ENCODE results near the gene E4F1. TPM values are rescaled to one million over a fixed set of nuclear protein-coding genes. Genes with fewer than 3 reads are reported as not detected.

The E4F1 gene
- total and polyA plus RNA-seq, 2 of the 13 experiments (the other 11 are each of a cell fraction or from before 2014, with no cell fraction given): 13.8 to 19.5 TPM

DNA sequence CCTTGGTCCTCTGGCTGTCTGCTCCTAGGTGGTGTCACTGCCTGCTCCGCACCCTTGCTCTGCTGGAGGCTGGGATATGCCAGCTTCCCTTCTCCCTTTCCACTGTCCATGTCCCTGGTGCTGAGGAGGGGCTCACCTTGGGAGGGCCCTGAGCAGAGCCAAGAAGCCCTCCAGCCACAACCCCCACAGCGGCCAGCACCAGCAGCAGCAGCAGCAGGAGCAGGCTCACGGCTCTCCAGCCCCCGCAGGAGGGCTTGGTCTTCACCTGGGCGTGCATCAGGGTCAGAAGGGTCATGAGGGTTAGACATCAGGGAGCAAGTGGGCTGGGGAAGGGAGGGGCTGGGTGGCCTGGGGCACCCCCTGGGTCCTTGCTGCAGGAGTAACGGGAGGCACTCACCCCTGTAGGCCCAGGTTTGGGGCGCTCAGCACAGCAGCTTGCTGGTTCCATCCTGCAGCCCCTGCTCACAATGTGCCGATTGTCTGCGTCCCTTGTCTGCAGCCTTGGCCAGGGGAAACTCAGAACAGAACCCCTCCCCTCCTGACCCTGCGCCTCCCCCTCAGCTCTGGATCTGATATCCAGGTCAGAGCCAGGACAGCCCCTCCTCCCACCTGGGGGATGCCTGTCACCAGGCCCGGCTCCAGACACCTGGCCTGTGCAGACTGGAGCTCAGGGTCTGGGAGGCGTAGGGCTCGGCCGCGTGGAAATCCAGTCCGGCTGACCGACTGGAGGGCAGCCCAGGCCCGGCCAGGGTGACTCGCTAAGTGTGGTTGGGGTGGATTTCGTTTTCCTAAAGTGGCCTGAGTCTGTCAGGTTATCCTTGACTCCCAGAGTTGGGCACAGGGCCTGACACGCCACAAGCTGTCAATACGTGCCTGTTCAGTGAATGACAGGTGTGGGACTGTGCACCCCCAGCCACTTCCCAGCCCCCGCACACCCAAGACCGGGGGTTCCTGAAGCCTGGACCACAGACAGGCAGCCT, 12.7 kb upstream of the E4F1 start, which contains the start of gene BRICD5 (continued):
- TF ChIP-seq, protein P1, sequence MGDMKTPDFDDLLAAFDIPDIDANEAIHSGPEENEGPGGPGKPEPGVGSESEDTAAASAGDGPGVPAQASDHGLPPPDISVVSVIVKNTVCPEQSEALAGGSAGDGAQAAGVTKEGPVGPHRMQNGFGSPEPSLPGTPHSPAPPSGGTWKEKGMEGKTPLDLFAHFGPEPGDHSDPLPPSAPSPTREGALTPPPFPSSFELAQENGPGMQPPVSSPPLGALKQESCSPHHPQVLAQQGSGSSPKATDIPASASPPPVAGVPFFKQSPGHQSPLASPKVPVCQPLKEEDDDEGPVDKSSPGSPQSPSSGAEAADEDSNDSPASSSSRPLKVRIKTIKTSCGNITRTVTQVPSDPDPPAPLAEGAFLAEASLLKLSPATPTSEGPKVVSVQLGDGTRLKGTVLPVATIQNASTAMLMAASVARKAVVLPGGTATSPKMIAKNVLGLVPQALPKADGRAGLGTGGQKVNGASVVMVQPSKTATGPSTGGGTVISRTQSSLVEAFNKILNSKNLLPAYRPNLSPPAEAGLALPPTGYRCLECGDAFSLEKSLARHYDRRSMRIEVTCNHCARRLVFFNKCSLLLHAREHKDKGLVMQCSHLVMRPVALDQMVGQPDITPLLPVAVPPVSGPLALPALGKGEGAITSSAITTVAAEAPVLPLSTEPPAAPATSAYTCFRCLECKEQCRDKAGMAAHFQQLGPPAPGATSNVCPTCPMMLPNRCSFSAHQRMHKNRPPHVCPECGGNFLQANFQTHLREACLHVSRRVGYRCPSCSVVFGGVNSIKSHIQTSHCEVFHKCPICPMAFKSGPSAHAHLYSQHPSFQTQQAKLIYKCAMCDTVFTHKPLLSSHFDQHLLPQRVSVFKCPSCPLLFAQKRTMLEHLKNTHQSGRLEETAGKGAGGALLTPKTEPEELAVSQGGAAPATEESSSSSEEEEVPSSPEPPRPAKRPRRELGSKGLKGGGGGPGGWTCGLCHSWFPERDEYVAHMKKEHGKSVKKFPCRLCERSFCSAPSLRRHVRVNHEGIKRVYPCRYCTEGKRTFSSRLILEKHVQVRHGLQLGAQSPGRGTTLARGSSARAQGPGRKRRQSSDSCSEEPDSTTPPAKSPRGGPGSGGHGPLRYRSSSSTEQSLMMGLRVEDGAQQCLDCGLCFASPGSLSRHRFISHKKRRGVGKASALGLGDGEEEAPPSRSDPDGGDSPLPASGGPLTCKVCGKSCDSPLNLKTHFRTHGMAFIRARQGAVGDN (CRISPR knock-in tag; IDR thresholded peaks at IDR 0.05): peak; percentile 60
- TF ChIP-seq MIER2 (CRISPR knock-in tag; IDR thresholded peaks at IDR 0.05) (no peak), PAF1 (CRISPR knock-in tag; IDR thresholded peaks at IDR 0.05) (no peak), ZC3H4 (CRISPR knock-in tag; IDR thresholded peaks at IDR 0.05; ENCODE audit: borderline replicate concordance) (no peak), NR3C1 (CRISPR knock-in tag; IDR thresholded peaks at IDR 0.05) (no peak), ZNF557 (CRISPR knock-in tag; IDR thresholded peaks at IDR 0.05) (no peak), KDM3A (CRISPR knock-in tag; IDR thresholded peaks at IDR 0.05; ENCODE audit: low read depth) (no peak), HNRNPH1 (optimal IDR thresholded peaks at IDR 0.05; ENCODE audit: low read depth, low read length) (no peak), SRY (CRISPR knock-in tag; IDR thresholded peaks at IDR 0.05) (0 out of 2 replicates have a peak, but pooled peaks have one; percentile 41), SPEN (CRISPR knock-in tag; IDR thresholded peaks at IDR 0.05; ENCODE audit: low read depth) (no peak), ZNF512B (CRISPR knock-in tag; IDR thresholded peaks at IDR 0.05; ENCODE audit: borderline replicate concordance) (no peak), NFYC (CRISPR knock-in tag; IDR thresholded peaks at IDR 0.05) (no peak), MAFK (conservative IDR thresholded peaks at IDR 0.05 in 1 of 2, IDR thresholded peaks at IDR 0.05 in 1 of 2; ENCODE audit: low read length in 2 of 2) (no peak), CREB1 (IDR thresholded peaks at IDR 0.05) (no peak), CREB1 (CRISPR knock-in tag; IDR thresholded peaks at IDR 0.05) (no peak), PPARG (CRISPR knock-in tag; conservative IDR thresholded peaks at IDR 0.05) (no peak)
- TF ChIP-seq, protein P2, sequence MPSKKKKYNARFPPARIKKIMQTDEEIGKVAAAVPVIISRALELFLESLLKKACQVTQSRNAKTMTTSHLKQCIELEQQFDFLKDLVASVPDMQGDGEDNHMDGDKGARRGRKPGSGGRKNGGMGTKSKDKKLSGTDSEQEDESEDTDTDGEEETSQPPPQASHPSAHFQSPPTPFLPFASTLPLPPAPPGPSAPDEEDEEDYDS (CRISPR knock-in tag; IDR thresholded peaks at IDR 0.05): 0 out of 2 replicates have a peak, but pooled peaks have one; percentile 21
- TF ChIP-seq, protein P3, sequence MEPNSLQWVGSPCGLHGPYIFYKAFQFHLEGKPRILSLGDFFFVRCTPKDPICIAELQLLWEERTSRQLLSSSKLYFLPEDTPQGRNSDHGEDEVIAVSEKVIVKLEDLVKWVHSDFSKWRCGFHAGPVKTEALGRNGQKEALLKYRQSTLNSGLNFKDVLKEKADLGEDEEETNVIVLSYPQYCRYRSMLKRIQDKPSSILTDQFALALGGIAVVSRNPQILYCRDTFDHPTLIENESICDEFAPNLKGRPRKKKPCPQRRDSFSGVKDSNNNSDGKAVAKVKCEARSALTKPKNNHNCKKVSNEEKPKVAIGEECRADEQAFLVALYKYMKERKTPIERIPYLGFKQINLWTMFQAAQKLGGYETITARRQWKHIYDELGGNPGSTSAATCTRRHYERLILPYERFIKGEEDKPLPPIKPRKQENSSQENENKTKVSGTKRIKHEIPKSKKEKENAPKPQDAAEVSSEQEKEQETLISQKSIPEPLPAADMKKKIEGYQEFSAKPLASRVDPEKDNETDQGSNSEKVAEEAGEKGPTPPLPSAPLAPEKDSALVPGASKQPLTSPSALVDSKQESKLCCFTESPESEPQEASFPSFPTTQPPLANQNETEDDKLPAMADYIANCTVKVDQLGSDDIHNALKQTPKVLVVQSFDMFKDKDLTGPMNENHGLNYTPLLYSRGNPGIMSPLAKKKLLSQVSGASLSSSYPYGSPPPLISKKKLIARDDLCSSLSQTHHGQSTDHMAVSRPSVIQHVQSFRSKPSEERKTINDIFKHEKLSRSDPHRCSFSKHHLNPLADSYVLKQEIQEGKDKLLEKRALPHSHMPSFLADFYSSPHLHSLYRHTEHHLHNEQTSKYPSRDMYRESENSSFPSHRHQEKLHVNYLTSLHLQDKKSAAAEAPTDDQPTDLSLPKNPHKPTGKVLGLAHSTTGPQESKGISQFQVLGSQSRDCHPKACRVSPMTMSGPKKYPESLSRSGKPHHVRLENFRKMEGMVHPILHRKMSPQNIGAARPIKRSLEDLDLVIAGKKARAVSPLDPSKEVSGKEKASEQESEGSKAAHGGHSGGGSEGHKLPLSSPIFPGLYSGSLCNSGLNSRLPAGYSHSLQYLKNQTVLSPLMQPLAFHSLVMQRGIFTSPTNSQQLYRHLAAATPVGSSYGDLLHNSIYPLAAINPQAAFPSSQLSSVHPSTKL (CRISPR knock-in tag; IDR thresholded peaks at IDR 0.05): no peak
